Body of pancreas (tissue), 4 donors: ENCODE measurements around the gene LOXL3. TPM values are rescaled to one million over a fixed set of nuclear protein-coding genes. Genes with fewer than 3 reads are reported as not detected.

Experiments used
- ATAC-seq: fragments of 150-250 bp; one replicate; pipeline ENCODE4 v1.9.1; 2016
- DNase-seq, 4 donors: peaks; one replicate each; pipeline ENCODE4 v3.0.0-alpha.2; 2019
- H3K27ac ChIP-seq, 4 donors: fragments of 200-600 bp; sonication (generic); 1 replicate in 3 of 4; 2 replicates in 1 of 4; pipeline versions ENCODE4 v1.5.1 to v1.6.1; 2016 to 2019; ENCODE audit warnings: mild to moderate bottlenecking in 1 of 4, mixed read lengths in 1 of 4, moderate library complexity in 1 of 4
- H3K27me3 ChIP-seq, 2 donors: fragments of 200-600 bp; sonication (generic); one replicate each; pipeline ENCODE4 v1.6.0; 2016; ENCODE audit warnings: mild to moderate bottlenecking in 1 of 2
- H3K36me3 ChIP-seq, 2 donors: fragments of 200-600 bp; sonication (generic); replicated peaks in 1 of 2; 2 replicates each; pipeline ENCODE4 v1.5.1; 2016; ENCODE audit warnings: low read depth in 2 of 2; ENCODE audit not compliant: insufficient read depth in 1 of 2
- H3K4me1 ChIP-seq: fragments of 200-600 bp; sonication (generic); one replicate; pipeline ENCODE4 v1.6.0; 2016
- H3K4me3 ChIP-seq, 2 donors: fragments of 200-600 bp; sonication (generic); 1 replicate in 1 of 2; 2 replicates in 1 of 2; pipeline ENCODE4 v1.5.1; 2016 to 2019
- H3K9me3 ChIP-seq, 3 donors: fragments of 200-600 bp; sonication (generic); 1 replicate in 2 of 3; 2 replicates in 1 of 3; pipeline ENCODE4 v1.5.1; 2016
- CTCF ChIP-seq, 7 experiments: fragments of 450-650 bp in 4 of 7; fragments of 200-600 bp in 3 of 7; sonication (generic) in 3 of 7; IDR thresholded peaks; one replicate each; pipeline ENCODE4 v1.5.1; 2016 to 2019; ENCODE audit warnings: antibody characterized with exemption in 7 of 7
- POLR2A ChIP-seq, 3 donors: fragments of 450-650 bp; IDR thresholded peaks; one replicate each; pipeline ENCODE4 v1.6.1; 2016; ENCODE audit warnings: antibody characterized with exemption in 3 of 3, mild to moderate bottlenecking in 2 of 3
- WGBS, 2 donors: methylation state at CpG; one replicate each; pipeline ENCODE4 v1.1.5; 2017; 5-methylcytosine and 5-hydroxymethylcytosine counted together
- intact Hi-C: fragments of 100-400 bp; cut with DNase I; formaldehyde crosslinking; loops from one replicate; pipeline ENCODE4 v1.15.1; 2023
- total RNA-seq, 2 donors: library from RNA; depleted of rRNA; stranded (reverse); fragments of >200 nt; gene quantifications; one replicate each; pipeline ENCODE4 v1.1.0, GENCODE V29; 2016

Gene LOXL3
- total RNA-seq, 2 donors from 2014 or later = 0.33 to 3.1 TPM

GRCh38 chr2:74573747-74574562 is 20.2 kb upstream of the LOXL3 start:
- Histone ChIP-seq H3K4me3 (no peak overlapping the region), H3K4me1 (no peaks in the 10 kb centered on the region), H3K27ac (no peak overlapping the region), H3K27me3 (no peaks in the 10 kb centered on the region), H3K9me3 (no peaks in the 10 kb centered on the region), H3K36me3 (no peaks in the 10 kb centered on the region)
- no peak for ATAC-seq
- WGBS, 2 donors = 42 to 60% methylated on average over 7 of the region's 7 CpGs
- TF ChIP-seq POLR2A (IDR thresholded peaks at IDR 0.05) = no peak
- TF ChIP-seq CTCF (IDR thresholded peaks at IDR 0.05) = no peak
- intact Hi-C loops = no loop called here
- DNase-seq = no peak

DNA sequence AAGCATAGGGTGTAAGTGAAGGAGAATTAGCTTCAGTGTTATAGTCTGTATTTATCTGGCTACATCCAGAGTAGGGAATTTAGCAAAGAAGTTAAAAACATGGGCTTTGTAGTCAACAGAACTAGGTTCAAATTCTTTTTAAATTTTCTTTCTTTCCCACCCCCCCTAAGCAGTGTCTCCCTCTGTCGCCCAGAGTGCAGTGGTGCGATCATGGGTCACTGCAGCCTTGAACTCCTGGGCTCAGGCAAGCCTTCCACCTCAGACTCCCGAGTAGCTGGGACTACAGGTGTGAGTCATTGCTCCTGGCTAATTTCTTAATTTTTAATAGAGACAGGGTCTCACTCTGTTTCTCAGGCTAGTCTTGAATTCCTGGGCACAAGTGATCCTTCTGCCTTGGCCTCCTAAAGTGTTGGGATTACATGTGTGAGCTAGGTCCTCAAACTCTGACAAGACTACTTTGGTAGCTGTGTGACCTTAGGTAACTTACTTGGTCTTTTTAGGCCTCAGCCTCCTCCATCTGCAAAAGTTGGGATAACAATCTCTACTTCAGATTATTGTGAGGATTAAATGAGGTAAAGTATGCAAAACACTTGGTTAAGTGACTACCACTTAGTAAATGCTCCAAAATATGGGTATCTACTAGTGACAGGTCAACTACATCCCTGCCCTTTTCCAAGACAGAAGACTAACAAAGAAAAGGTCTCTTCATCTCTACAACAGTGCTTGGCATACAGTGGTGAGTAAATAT is 18.6 kb upstream of the LOXL3 start:
- H3K4me3 ChIP-seq = no peak overlapping the region
- DNase-seq = no peak
- no peaks in the 10 kb centered on the region for H3K4me1 ChIP-seq
- no peaks in the 10 kb centered on the region for H3K9me3 ChIP-seq
- H3K36me3 ChIP-seq = no peaks in the 10 kb centered on the region
- TF ChIP-seq POLR2A (IDR thresholded peaks at IDR 0.05) (no peak), CTCF (IDR thresholded peaks at IDR 0.05) (no peak)
- intact Hi-C loops = no loop called here
- WGBS, 2 donors = 56 to 70% methylated on average over 3 of the region's 3 CpGs
- H3K27ac ChIP-seq = no peak overlapping the region
- ATAC-seq = no peak
- no peaks in the 10 kb centered on the region for H3K27me3 ChIP-seq

- Histone ChIP-seq H3K27me3 (no peaks in the 10 kb centered on the region), H3K36me3 (no peaks in the 10 kb centered on the region), H3K4me3 (no peak overlapping the region), H3K9me3 (no peaks in the 10 kb centered on the region), H3K4me1 (no peaks in the 10 kb centered on the region), H3K27ac (no peak overlapping the region)
- intact Hi-C loops = no loop called here
- TF ChIP-seq CTCF (IDR thresholded peaks at IDR 0.05) (no peak), POLR2A (IDR thresholded peaks at IDR 0.05) (no peak)
- 77 to 92% methylated on average over 1 of the region's 1 CpG for WGBS, 2 donors
- DNase-seq = no peak
- ATAC-seq = no peak
These were observed 17.3 kb upstream of the LOXL3 start for GRCh38 chr2:74571058-74571457.

- Histone ChIP-seq H3K36me3 (no peaks in the 10 kb centered on the region), H3K27ac (no peak overlapping the region), H3K4me1 (no peaks in the 10 kb centered on the region), H3K9me3 (no peaks in the 10 kb centered on the region), H3K27me3 (no peaks in the 10 kb centered on the region), H3K4me3 (no peak overlapping the region)
- 61 to 81% methylated on average over 1 of the region's 1 CpG for WGBS, 2 donors
- no peak for ATAC-seq
- TF ChIP-seq POLR2A (IDR thresholded peaks at IDR 0.05) (no peak), CTCF (IDR thresholded peaks at IDR 0.05) (no peak)
- DNase-seq = no peak
- intact Hi-C loops = no loop called here
These were observed 15.9 kb upstream of the LOXL3 start for GRCh38 chr2:74569686-74570085.
